Measurements from ENCODE around the gene HNRNPF.

The HNRNPF gene

DNA sequence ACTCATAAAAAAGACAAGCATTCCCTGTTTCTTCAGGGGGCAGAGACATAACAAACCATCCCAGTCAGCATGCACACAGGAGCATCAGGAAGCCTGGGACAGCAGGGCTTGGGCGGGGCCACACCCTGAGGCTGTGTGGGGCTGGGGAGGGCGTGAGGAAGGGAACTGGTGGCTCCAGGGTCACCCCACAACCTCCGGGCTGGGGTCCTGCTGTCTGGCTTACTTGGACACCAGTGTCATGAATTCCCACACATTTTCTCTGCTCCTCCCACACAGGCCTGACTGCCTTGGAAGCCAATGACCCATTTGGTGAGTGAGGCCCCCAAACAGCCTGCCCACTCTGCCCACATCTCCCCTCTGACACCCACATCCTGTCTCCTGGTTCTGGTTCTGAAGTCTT is 34.8 kb downstream of the HNRNPF start:
- no peaks in the 10 kb centered on the region for H3K4me1 ChIP-seq (ENCODE audit: low read length)
- DNase-seq, result no peak
- H3K9ac ChIP-seq (ENCODE audit: low read length), result no peak overlapping the region
- H3K9me3 ChIP-seq (replicated peaks; ENCODE audit: insufficient read depth, low read length), result no peaks in the 10 kb centered on the region
- no peaks in the 10 kb centered on the region for H3K27me3 ChIP-seq (replicated peaks; ENCODE audit: insufficient read depth, low read length)
- no peaks in the 10 kb centered on the region for H4K20me1 ChIP-seq (ENCODE audit: insufficient read depth, low read length)
- H3K9me2 ChIP-seq (replicated peaks; ENCODE audit: insufficient read depth, low read length), result no peaks in the 10 kb centered on the region
- H2AFZ ChIP-seq (ENCODE audit: low read length), result no peak overlapping the region
- no peak overlapping the region for H3K4me2 ChIP-seq (ENCODE audit: low read depth, low read length)
- H3K4me3 ChIP-seq (ENCODE audit: low read length), result no peak overlapping the region
- H3K79me2 ChIP-seq (ENCODE audit: low read length), result no peaks in the 10 kb centered on the region
- no peak overlapping the region for H3K27ac ChIP-seq (ENCODE audit: low read length)
- no peaks in the 10 kb centered on the region for H3K36me3 ChIP-seq (replicated peaks; ENCODE audit: insufficient read depth, low read length)
- TF ChIP-seq EZH2 (optimal IDR thresholded peaks at IDR 0.05; ENCODE audit: low read depth, low read length), result no peak
- TF ChIP-seq CTCF (IDR thresholded peaks at IDR 0.05; ENCODE audit: low read length), result no peak
- no peak for TF ChIP-seq EZH2phosphoT487 (IDR thresholded peaks at IDR 0.05; ENCODE audit: low read length)
- no peaks in the 10 kb centered on the region for H3F3A ChIP-seq (ENCODE audit: insufficient read depth, low read length)

DNA sequence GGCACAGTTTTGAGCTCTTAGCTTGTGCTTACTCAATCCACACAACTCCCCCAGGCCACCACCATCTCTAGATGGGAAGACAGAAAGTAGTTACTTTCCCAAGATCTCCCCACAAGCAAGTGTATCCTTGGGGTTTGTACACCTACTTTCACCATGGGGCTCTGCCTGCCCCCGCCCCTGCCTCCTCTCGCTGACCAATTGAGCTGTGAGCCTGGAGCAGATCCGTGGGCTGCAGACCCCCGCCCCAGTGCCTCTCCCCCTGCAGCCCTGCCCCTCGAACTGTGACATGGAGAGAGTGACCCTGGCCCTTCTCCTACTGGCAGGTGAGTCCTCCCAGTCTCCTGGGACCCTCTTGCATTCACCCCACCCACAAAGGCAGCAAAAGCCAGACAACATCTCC is 35.5 kb downstream of the HNRNPF start:
- TF ChIP-seq CTCF (IDR thresholded peaks at IDR 0.05; ENCODE audit: low read length) (no peak), EZH2phosphoT487 (IDR thresholded peaks at IDR 0.05; ENCODE audit: low read length) (no peak), EZH2 (optimal IDR thresholded peaks at IDR 0.05; ENCODE audit: low read depth, low read length) (no peak)

GRCh38 chr10:43372765-43373361 is 36.1 kb downstream of the HNRNPF start:
- no peak for DNase-seq
- H4K20me1 ChIP-seq (ENCODE audit: insufficient read depth, low read length), result no peaks in the 10 kb centered on the region
- H3F3A ChIP-seq (ENCODE audit: insufficient read depth, low read length), result no peaks in the 10 kb centered on the region
- TF ChIP-seq EZH2phosphoT487 (IDR thresholded peaks at IDR 0.05; ENCODE audit: low read length), result no peak
- no peak for TF ChIP-seq CTCF (IDR thresholded peaks at IDR 0.05; ENCODE audit: low read length)
- TF ChIP-seq EZH2 (optimal IDR thresholded peaks at IDR 0.05; ENCODE audit: low read depth, low read length), result no peak
- H3K4me3 ChIP-seq (ENCODE audit: low read length), result no peak overlapping the region
- no peak overlapping the region for H2AFZ ChIP-seq (ENCODE audit: low read length)
- no peaks in the 10 kb centered on the region for H3K36me3 ChIP-seq (replicated peaks; ENCODE audit: insufficient read depth, low read length)
- H3K27ac ChIP-seq (ENCODE audit: low read length), result no peak overlapping the region
- no peaks in the 10 kb centered on the region for H3K79me2 ChIP-seq (ENCODE audit: low read length)
- H3K9me2 ChIP-seq (replicated peaks; ENCODE audit: insufficient read depth, low read length), result no peaks in the 10 kb centered on the region
- H3K9me3 ChIP-seq (replicated peaks; ENCODE audit: insufficient read depth, low read length), result no peaks in the 10 kb centered on the region
- no peaks in the 10 kb centered on the region for H3K4me1 ChIP-seq (ENCODE audit: low read length)
- no peak overlapping the region for H3K4me2 ChIP-seq (ENCODE audit: low read depth, low read length)
- H3K27me3 ChIP-seq (replicated peaks; ENCODE audit: insufficient read depth, low read length), result no peaks in the 10 kb centered on the region
- no peak overlapping the region for H3K9ac ChIP-seq (ENCODE audit: low read length)

More for the DNA sequence above, 35.5 kb downstream of the HNRNPF start:
- Histone ChIP-seq H3K36me3 (replicated peaks; ENCODE audit: insufficient read depth, low read length) (no peaks in the 10 kb centered on the region), H3K27ac (ENCODE audit: low read length) (no peak overlapping the region), H3K27me3 (replicated peaks; ENCODE audit: insufficient read depth, low read length) (no peaks in the 10 kb centered on the region), H2AFZ (ENCODE audit: low read length) (no peak overlapping the region), H3K4me3 (ENCODE audit: low read length) (no peak overlapping the region), H3K9ac (ENCODE audit: low read length) (no peak overlapping the region), H4K20me1 (ENCODE audit: insufficient read depth, low read length) (no peaks in the 10 kb centered on the region), H3F3A (ENCODE audit: insufficient read depth, low read length) (no peaks in the 10 kb centered on the region), H3K9me2 (replicated peaks; ENCODE audit: insufficient read depth, low read length) (no peaks in the 10 kb centered on the region), H3K9me3 (replicated peaks; ENCODE audit: insufficient read depth, low read length) (no peaks in the 10 kb centered on the region), H3K79me2 (ENCODE audit: low read length) (no peaks in the 10 kb centered on the region), H3K4me1 (ENCODE audit: low read length) (no peaks in the 10 kb centered on the region), H3K4me2 (ENCODE audit: low read depth, low read length) (no peak overlapping the region)
- DNase-seq, result no peak
